NCI-H446 treated with DMSO at 0.1 percent for 48 hours (cell line): ENCODE results near the gene PCLAF.
"Not testable (repeated sequence)": the region's sequence is repeated elsewhere in the genome, so short reads cannot be mapped to it uniquely, and the experiment has no call there.

ENCODE experiments used
- DNase-seq: peaks from one replicate; lab custom pipeline; 2025; lab: John Stamatoyannopoulos, UW

PCLAF gene

GRCh38 chr15:64361259-64361658 is 20.0 kb downstream of the PCLAF start:
- DNase-seq = no peak

- no peak for DNase-seq
These were observed 24.6 kb downstream of the PCLAF start for GRCh38 chr15:64356710-64357040.

- peak; percentile 94 for DNase-seq
These were observed 25.1 kb downstream of the PCLAF start, which contains the start of gene CSNK1G1 for GRCh38 chr15:64355944-64356709. CSNK1G1 (minus strand) TSS chr15:64356173; CDS start chr15:64300499, 55,674 bp downstream.

DNA sequence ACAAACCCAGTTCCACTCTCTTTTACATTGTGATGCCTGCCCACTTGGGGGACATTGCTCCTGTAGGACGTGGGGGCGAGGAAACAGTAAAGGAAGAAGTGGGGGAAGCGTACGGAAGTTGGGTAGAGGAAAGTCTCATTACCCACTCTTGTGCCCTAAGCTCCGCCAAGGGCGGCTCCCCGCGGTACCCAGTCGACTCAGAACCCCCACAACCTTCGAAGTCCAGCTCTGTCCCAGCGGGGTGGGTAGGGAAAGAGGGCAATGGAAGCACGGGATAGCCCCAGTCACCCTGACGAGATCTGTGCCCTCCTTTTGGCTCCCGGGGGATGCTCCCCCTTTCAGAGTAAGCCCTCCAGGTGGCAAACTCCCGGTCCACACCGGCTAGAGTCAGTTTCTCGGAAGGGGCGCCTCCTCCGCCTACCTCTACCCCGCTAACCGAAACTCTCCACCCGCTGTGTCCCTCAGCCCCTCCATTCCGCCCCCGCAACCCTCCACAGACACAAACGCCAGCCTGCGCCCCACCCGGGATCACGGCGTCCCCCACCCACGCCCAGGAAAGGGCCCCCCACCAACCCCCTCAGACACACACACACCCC is 25.8 kb downstream of the PCLAF start:
- no peak for DNase-seq

DNA sequence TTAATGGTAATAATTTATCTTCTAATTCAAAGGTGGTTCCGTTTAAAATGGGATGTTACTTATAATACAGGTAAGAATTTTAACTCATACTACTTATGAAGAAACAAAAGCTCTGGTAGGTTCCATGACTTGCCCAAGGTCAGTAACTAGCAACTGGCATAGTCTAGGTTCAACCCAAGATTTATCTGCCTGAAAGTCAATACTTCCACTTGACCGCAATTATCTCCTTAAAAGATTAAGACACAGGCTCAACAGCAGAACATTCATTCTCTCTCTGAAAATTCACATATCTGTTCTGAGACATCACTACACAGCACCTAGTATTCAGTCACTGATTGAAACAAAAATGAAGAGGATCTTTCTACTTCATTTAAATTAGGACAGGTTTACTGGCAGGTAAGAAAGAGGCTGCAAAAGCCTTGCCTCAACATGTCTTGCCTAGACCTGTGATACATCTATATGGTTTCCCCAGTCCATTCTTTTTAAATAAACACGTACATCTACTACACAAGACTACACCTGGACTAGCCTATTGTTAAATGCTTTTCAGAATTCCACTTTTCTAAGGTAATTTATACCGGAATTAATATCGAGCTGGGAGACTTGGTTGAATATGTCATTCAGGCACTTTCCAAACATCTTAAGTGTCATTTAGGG is 26.4 kb downstream of the PCLAF start:
- DNase-seq = no peak

DNA sequence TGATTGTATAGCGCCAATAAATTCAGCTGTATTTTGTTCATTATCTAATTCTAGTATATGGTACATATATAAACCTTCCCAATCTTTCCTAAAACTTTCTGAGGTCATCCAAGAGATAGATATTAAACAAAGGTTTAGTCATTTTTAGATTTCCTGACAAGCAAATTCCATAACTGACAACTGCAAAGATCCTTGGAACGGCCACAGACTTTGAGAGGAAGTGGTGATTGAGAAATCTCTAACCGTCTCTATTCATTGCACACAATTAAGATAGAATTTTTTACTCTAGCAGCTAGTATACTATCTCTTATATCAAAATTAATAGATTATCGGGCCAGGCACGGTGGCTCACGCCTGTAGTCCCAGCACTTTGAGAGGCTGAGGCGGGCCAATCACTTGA is 30.0 kb downstream of the PCLAF start:
- no peak for DNase-seq

GRCh38 chr15:64349375-64349774 is 31.9 kb downstream of the PCLAF start:
- no peak for DNase-seq

DNA sequence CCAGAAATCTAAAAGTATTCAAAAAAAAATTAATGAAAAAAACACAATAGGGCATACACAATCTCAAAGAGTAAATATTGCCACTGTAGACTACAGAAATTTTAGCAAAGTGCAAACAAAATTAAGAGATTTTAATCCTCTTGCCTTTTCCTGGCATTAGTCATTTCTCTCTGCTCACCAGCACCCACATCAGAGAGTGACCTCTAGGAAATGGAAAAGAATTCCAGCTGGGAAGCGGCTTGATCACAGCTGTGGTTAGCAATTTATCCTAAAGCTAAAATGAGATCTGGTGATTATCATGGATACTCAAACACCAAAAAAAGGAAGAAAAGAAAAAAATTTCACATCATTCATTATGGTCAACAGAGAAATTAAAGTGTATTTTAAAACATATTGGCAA is 32.8 kb downstream of the PCLAF start:
- DNase-seq = no peak

- not testable (repeated sequence) for DNase-seq
These were observed 35.0 kb downstream of the PCLAF start for GRCh38 chr15:64346242-64346641.

- no peak for DNase-seq
These were observed 36.5 kb downstream of the PCLAF start for GRCh38 chr15:64344651-64345294.

- no peak for DNase-seq
These were observed 37.4 kb downstream of the PCLAF start for GRCh38 chr15:64343841-64344240.

DNA sequence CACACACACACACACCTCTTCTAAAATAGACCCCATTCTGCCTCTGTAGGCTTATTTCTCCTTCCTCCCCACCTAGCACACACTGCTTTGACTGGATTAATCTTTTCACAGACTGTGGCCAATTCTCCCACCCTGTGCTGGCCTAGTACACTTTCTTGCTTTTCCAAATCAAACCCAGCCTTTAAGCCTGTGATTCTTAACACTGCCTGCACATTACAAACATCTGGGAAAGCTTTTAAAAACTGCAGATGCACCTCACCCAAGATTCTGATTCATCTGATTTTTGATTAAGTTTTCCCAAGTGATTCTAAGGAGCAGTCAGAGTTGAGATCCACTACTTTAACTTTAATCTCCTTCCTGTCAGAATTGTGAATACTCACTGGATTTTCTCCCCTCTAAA is 38.0 kb downstream of the PCLAF start:
- DNase-seq = no peak

DNA sequence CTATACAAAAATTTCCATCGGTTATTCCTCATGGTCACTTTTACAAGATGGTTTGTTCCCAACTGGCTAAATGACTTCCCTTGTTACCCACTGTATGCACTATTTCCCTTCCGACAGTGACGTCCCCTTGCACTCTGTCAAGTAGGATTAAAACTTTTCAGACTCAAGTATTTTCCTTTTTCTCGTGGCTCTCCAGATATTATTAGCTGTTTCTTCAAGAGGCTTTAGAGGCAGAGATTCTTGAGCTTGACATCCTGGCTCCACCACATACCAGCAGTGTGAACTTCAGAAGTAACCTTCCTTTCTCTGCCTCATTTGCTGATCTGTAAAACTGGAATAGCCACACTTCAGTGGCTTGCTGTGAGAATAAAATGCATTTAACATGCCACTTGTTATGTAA is 39.3 kb downstream of the PCLAF start:
- DNase-seq = no peak

DNA sequence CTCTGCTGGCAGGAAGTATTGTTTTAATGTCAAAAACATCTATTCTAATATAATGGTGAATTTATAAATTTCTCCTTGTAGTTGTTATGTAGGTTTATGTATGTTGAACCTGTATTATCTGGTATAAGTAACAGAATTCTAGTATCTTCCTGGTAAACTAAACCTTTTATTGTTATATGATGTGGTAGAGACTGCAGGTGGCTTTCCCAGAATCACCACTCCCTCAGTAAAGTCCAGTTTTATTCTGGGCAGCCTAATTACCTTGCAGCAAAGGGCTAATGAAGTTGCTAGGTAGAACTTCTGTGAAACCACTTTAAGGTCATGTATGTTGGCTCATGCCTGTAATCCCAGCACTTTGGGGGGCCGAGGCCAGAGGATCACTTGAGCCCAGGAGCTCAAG is 40.9 kb downstream of the PCLAF start:
- DNase-seq = no peak

GRCh38 chr15:64337761-64338160 is 43.5 kb downstream of the PCLAF start:
- DNase-seq = no peak

GRCh38 chr15:64333986-64334929 is 47.0 kb downstream of the PCLAF start:
- DNase-seq = no peak

- DNase-seq = no peak
These were observed 47.7 kb downstream of the PCLAF start for GRCh38 chr15:64333516-64333915.

GRCh38 chr15:64331668-64332067 is 49.6 kb downstream of the PCLAF start:
- not testable (repeated sequence) for DNase-seq

DNA sequence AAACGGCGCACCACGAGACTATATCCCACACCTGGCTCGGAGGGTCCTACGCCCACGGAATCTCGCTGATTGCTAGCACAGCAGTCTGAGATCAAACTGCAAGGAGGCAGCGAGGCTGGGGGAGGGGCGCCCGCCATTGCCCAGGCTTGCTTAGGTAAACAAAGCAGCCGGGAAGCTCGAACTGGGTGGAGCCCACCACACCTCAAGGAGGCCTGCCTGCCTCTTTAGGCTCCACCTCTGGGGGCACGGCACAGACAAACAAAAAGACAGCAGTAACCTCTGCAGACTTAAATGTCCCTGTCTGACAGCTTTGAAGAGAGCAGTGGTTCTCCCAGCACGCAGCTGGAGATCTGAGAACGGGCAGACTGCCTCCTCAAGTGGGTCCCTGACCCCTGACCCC is 54.3 kb downstream of the PCLAF start:
- DNase-seq = not testable (repeated sequence)

- not testable (repeated sequence) for DNase-seq
These were observed 54.8 kb downstream of the PCLAF start for GRCh38 chr15:64326458-64326857.

GRCh38 chr15:64324165-64324877 is 56.9 kb downstream of the PCLAF start:
- DNase-seq = no peak
